Breast epithelium (tissue), 4 donors: ENCODE results near the gene COL5A1. TPM values are rescaled to one million over a fixed set of nuclear protein-coding genes. Genes with fewer than 3 reads are reported as not detected.

ENCODE experiments used
- DNase-seq, 2 donors: peaks; one replicate each; pipeline ENCODE4 v3.0.0-alpha.2; 2019; ENCODE audit warnings: low spot score in 2 of 2
- H3K27ac ChIP-seq, 2 donors: fragments of 200-600 bp; sonication (generic) in 1 of 2; one replicate each; pipeline ENCODE4 v1.5.1; 2016 to 2019; ENCODE audit warnings: mild to moderate bottlenecking in 1 of 2
- H3K27me3 ChIP-seq, 2 donors: fragments of 200-600 bp; sonication (generic) in 1 of 2; one replicate each; pipeline versions ENCODE4 v1.5.1 to v1.6.0; 2017 to 2019; ENCODE audit warnings: control low read depth in 1 of 2, mild to moderate bottlenecking in 1 of 2
- H3K36me3 ChIP-seq: fragments of 200-600 bp; one replicate; pipeline ENCODE4 v1.5.1; 2019
- H3K4me1 ChIP-seq, 2 donors: fragments of 200-600 bp; sonication (generic); one replicate each; pipeline ENCODE4 v1.5.1; 2016 to 2019; ENCODE audit warnings: control low read depth in 1 of 2
- H3K4me3 ChIP-seq, 3 donors: fragments of 200-600 bp; sonication (generic); 1 replicate in 2 of 3; 2 replicates in 1 of 3; pipeline ENCODE4 v1.5.1; 2016 to 2019; ENCODE audit warnings: mild to moderate bottlenecking in 3 of 3, moderate library complexity in 2 of 3
- H3K9me3 ChIP-seq, 2 donors: fragments of 200-600 bp; sonication (generic) in 1 of 2; one replicate each; pipeline ENCODE4 v1.5.1; 2016 to 2019; ENCODE audit warnings: control low read depth in 1 of 2
- POLR2A ChIP-seq: fragments of 450-650 bp; IDR thresholded peaks from one replicate; pipeline ENCODE4 v1.6.1; 2016; ENCODE audit warnings: antibody characterized with exemption, mild to moderate bottlenecking, moderate library complexity
- POLR2AphosphoS5 ChIP-seq, 3 donors: sonication (generic); formaldehyde crosslinking; IDR thresholded peaks; one replicate each; pipeline ENCODE4 v1.6.1; 2017; ENCODE audit warnings: antibody characterized with exemption in 3 of 3
- intact Hi-C: fragments of 100-400 bp; cut with DNase I; formaldehyde crosslinking; loops from one replicate; pipeline ENCODE4 v1.15.1; 2023; ENCODE audit warnings: low total_unique reads
- total RNA-seq, 3 donors: library from RNA; depleted of rRNA; stranded (reverse); fragments of >200 nt; gene quantifications; one replicate each; pipeline ENCODE4 v1.1.0, GENCODE V29; 2016
- TF ChIP-seq, protein P1 (sequence below), 3 donors: fragments of 450-650 bp; IDR thresholded peaks; one replicate each; pipeline ENCODE4 v1.5.1; 2016 to 2017; ENCODE audit warnings: antibody characterized with exemption in 3 of 3, mild to moderate bottlenecking in 3 of 3, moderate library complexity in 3 of 3

Gene COL5A1
- total RNA-seq, 3 donors from 2014 or later: 12.1 to 17.0 (median 15.4) TPM

DNA sequence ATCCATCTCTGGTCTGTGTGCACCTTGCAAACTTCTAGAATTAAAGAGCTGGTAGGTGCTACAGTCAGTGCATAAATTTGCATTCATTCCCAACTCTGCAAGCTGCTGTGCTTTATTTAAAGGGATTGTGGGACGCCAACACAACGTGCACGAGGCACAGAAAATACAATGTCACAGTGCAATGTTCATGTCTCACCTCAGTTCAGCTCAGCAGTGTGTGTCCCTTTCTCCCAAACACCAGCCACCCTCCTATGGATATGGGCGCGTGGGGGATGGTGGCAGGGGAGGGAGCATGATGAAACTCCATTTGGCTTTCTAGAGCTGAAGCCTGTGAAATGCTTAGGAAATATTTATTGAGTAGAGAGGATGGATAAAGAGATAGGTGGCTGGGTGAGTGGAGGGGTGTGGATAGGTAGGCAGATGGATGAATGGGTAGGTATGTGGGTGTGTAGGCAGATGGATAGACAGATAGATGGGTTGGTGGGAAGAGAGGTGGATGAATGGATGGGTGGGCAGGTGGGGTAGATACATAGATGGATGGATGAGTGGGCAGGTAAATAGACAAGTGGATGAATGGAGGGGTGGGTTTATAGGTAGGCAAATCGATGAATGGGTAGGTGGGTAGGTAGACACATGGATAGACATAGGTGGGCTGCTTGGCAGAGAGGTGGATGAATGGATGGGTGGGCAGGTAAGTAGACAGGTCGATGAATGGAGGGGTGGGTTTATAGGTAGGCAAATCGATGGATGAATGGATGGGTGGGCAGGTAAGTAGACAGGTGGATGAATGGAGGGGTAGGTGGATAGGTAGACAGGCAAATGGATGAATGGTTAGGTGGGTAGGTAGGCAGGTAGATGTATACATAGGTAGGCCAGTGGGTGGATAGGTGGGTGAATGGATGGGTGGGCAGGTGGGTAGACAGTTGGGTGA is 146.3 kb downstream of the COL5A1 start:
- Histone ChIP-seq H3K4me1 (peaks cover 0 to 12% of the 10 kb centered on the region in 2 donors), H3K36me3 (no peaks in the 10 kb centered on the region), H3K9me3 (no peaks in the 10 kb centered on the region), H3K4me3 (no peak overlapping the region), H3K27ac (no peak overlapping the region), H3K27me3 (peaks cover 0 to 26% of the 10 kb centered on the region in 2 donors)
- intact Hi-C loops: no loop called here
- no peak for TF ChIP-seq POLR2A
- TF ChIP-seq, protein P1, sequence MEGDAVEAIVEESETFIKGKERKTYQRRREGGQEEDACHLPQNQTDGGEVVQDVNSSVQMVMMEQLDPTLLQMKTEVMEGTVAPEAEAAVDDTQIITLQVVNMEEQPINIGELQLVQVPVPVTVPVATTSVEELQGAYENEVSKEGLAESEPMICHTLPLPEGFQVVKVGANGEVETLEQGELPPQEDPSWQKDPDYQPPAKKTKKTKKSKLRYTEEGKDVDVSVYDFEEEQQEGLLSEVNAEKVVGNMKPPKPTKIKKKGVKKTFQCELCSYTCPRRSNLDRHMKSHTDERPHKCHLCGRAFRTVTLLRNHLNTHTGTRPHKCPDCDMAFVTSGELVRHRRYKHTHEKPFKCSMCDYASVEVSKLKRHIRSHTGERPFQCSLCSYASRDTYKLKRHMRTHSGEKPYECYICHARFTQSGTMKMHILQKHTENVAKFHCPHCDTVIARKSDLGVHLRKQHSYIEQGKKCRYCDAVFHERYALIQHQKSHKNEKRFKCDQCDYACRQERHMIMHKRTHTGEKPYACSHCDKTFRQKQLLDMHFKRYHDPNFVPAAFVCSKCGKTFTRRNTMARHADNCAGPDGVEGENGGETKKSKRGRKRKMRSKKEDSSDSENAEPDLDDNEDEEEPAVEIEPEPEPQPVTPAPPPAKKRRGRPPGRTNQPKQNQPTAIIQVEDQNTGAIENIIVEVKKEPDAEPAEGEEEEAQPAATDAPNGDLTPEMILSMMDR (IDR thresholded peaks at IDR 0.05): no peak
- DNase-seq: no peak

DNA sequence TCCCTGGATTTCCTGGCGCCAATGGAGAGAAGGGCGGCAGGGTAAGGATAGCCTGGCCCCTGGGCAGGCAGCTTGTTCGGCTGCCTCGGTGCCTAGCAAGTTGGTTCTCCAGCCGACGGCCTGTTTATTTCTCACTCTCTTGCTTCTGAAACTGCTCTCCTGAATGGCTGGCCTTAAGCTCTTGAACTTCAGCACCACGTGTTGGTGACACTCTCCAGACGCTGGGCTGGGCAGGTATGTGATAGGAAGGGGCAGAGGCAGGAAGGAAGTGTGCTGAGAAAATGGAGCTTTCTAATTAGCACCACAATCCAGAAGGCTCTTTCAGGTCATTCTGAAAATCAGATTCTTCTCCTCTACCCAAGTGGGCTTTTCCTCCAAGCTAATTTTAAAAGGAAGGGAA is 147.6 kb downstream of the COL5A1 start:
- DNase-seq: no peak
- Histone ChIP-seq H3K36me3 (no peaks in the 10 kb centered on the region), H3K9me3 (no peaks in the 10 kb centered on the region), H3K4me3 (no peak overlapping the region), H3K4me1 (no peaks in the 10 kb centered on the region), H3K27ac (peak overlapping the region in 1 of 2 donors; percentile 19), H3K27me3 (peaks cover 0 to 26% of the 10 kb centered on the region in 2 donors)
- intact Hi-C loops: no loop called here
- TF ChIP-seq POLR2AphosphoS5 (IDR thresholded peaks at IDR 0.05) (no peak), POLR2A (no peak)
- TF ChIP-seq, protein P1 (IDR thresholded peaks at IDR 0.05): no peak

DNA sequence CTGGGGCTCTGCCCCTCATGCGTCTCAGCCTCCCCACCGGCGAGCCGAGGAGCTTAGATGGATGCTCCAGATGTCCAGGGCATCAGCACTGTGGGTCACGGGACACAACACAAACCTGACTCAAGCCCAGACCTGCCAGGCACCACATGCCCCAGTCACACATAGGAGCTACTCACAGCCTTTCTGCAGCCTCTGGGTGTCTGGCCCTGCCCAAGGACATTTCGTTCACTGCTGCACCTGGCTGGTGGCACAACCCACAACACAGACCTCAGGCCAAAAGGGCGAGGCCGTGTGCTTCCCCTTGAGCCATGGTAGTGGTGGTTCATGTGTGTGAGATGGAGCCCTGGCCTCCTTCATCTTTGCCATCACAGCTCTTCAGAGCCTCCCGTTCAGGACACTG is 149.4 kb downstream of the COL5A1 start:
- H3K4me1 ChIP-seq: no peaks in the 10 kb centered on the region
- intact Hi-C loops: no loop called here
- H3K36me3 ChIP-seq: no peaks in the 10 kb centered on the region
- H3K27ac ChIP-seq: no peak overlapping the region
- no peak overlapping the region for H3K4me3 ChIP-seq
- DNase-seq: no peak
- H3K27me3 ChIP-seq: peaks cover 0 to 15% of the 10 kb centered on the region in 2 donors
- TF ChIP-seq, protein P1 (IDR thresholded peaks at IDR 0.05): no peak
- no peak for TF ChIP-seq POLR2A
- no peak for TF ChIP-seq POLR2AphosphoS5 (IDR thresholded peaks at IDR 0.05)
- no peaks in the 10 kb centered on the region for H3K9me3 ChIP-seq

DNA sequence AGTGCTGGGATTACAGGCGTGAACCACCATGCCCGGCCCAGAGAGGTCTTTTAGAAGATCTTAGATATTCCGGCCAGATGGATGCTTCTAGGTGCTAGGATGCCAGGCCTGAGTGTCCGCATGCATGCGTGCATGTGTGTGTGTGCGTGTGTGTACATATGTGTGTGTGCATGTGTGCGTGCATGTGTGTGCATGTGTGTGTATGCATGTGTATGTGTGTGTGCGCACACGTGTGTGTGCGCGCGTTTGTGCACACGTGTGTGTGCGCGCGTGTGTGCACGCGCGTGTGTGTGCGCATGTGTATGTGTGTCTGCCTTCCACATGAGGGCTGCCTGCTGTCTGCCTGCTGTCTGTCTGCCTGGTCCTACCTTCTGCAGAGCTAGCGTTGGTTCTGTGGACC is 151.0 kb downstream of the COL5A1 start:
- Histone ChIP-seq H3K36me3 (no peaks in the 10 kb centered on the region), H3K27me3 (peaks cover 0 to 5% of the 10 kb centered on the region in 2 donors), H3K27ac (no peak overlapping the region), H3K4me3 (no peak overlapping the region), H3K4me1 (no peaks in the 10 kb centered on the region), H3K9me3 (no peaks in the 10 kb centered on the region)
- intact Hi-C loops: no loop called here
- TF ChIP-seq, protein P1 (IDR thresholded peaks at IDR 0.05): no peak
- TF ChIP-seq POLR2AphosphoS5 (IDR thresholded peaks at IDR 0.05) (no peak), POLR2A (no peak)
- no peak for DNase-seq
